HFFc6 (cell line): Measurements from ENCODE around the gene KCNJ10. TPM values are rescaled to one million over a fixed set of nuclear protein-coding genes. Genes with fewer than 3 reads are reported as not detected.

ENCODE experiments used
- DNase-seq: peaks from one replicate; pipeline ENCODE4 v3.0.0-alpha.2; 2018
- H3K27ac Mint-ChIP-seq: 2 replicates; pipeline ENCODE4 v1.8.0; 2020; ENCODE audit warnings: mild to moderate bottlenecking, mixed read lengths
- H3K27me3 Mint-ChIP-seq: 2 replicates; pipeline ENCODE4 v1.8.0; 2021; ENCODE audit warnings: mild to moderate bottlenecking, moderate library complexity, mixed read lengths; ENCODE audit not compliant: insufficient read depth
- H3K36me3 Mint-ChIP-seq: 2 replicates; pipeline ENCODE4 v1.8.0; 2021; ENCODE audit warnings: low read depth, mixed read lengths
- H3K4me1 Mint-ChIP-seq: 2 replicates; pipeline ENCODE4 v1.8.0; 2020; ENCODE audit warnings: low read depth, mixed read lengths
- H3K4me3 Mint-ChIP-seq: 2 replicates; pipeline ENCODE4 v1.8.0; 2020; ENCODE audit warnings: mild to moderate bottlenecking, moderate library complexity, mixed read lengths
- H3K9me3 Mint-ChIP-seq: 2 replicates; pipeline ENCODE4 v1.8.0; 2020; ENCODE audit warnings: mild to moderate bottlenecking, mixed read lengths
- CTCF ChIP-seq: fragments of 200-600 bp; sonication (generic); IDR thresholded peaks from 2 replicates; pipeline ENCODE4 v1.5.0; 2021; ENCODE audit warnings: antibody characterized with exemption, mild to moderate bottlenecking
- total RNA-seq, 6 experiments: library from RNA; stranded (reverse); fragmentation: NEBNext Ultra II Directional; extraction: Animal tissue kit (Norgen Biotek cat#: 25700); gene quantifications; 2 replicates in 1 of 6; 3 replicates in 5 of 6; pipeline ENCODE4 v1.2.3, GENCODE V29; 2021

KCNJ10 gene
- total RNA-seq, 6 experiments from 2014 or later, result not detected

- Mint-ChIP-seq H3K4me1 (peaks cover 15% of the 10 kb centered on the region), H3K27me3 (peaks cover 32% of the 10 kb centered on the region), H3K27ac (no peak overlapping the region), H3K4me3 (peak overlapping the region; percentile 71), H3K36me3 (no peaks in the 10 kb centered on the region), H3K9me3 (no peaks in the 10 kb centered on the region)
- no peak for DNase-seq
- no peak for TF ChIP-seq CTCF
Measured at GRCh38 chr1:160047111-160047991, 22.6 kb downstream of the KCNJ10 start.

GRCh38 chr1:160046494-160047110 lies 23.4 kb downstream of the KCNJ10 start:
- no peaks in the 10 kb centered on the region for H3K9me3 Mint-ChIP-seq
- H3K4me1 Mint-ChIP-seq, result peaks cover 15% of the 10 kb centered on the region
- peak; percentile 86 for TF ChIP-seq CTCF
- H3K27ac Mint-ChIP-seq, result no peak overlapping the region
- peak overlapping the region; percentile 71 for H3K4me3 Mint-ChIP-seq
- peaks cover 27% of the 10 kb centered on the region for H3K27me3 Mint-ChIP-seq
- H3K36me3 Mint-ChIP-seq, result no peaks in the 10 kb centered on the region
- peak; percentile 29 for DNase-seq

GRCh38 chr1:160045653-160046052 lies 24.3 kb downstream of the KCNJ10 start:
- no peaks in the 10 kb centered on the region for H3K9me3 Mint-ChIP-seq
- H3K27ac Mint-ChIP-seq, result no peak overlapping the region
- no peak for TF ChIP-seq CTCF
- H3K27me3 Mint-ChIP-seq, result peaks cover 22% of the 10 kb centered on the region
- H3K36me3 Mint-ChIP-seq, result no peaks in the 10 kb centered on the region
- H3K4me3 Mint-ChIP-seq, result no peak overlapping the region
- peaks cover 15% of the 10 kb centered on the region for H3K4me1 Mint-ChIP-seq
- DNase-seq, result no peak

GRCh38 chr1:160043543-160043942 lies 26.4 kb downstream of the KCNJ10 start:
- DNase-seq, result no peak

GRCh38 chr1:160040476-160040875 lies 29.5 kb downstream of the KCNJ10 start:
- DNase-seq, result no peak
- no peak overlapping the region for H3K27ac Mint-ChIP-seq
- no peaks in the 10 kb centered on the region for H3K9me3 Mint-ChIP-seq
- H3K27me3 Mint-ChIP-seq, result peaks cover 32% of the 10 kb centered on the region
- TF ChIP-seq CTCF, result no peak
- H3K4me3 Mint-ChIP-seq, result no peak overlapping the region
- H3K36me3 Mint-ChIP-seq, result no peaks in the 10 kb centered on the region
- H3K4me1 Mint-ChIP-seq, result no peaks in the 10 kb centered on the region

More at GRCh38 chr1:160043543-160043942, 26.4 kb downstream of the KCNJ10 start:
- H3K27ac Mint-ChIP-seq, result no peak overlapping the region
- no peaks in the 10 kb centered on the region for H3K36me3 Mint-ChIP-seq
- H3K4me1 Mint-ChIP-seq, result peaks cover 11% of the 10 kb centered on the region
- H3K9me3 Mint-ChIP-seq, result no peaks in the 10 kb centered on the region
- TF ChIP-seq CTCF, result no peak
- H3K27me3 Mint-ChIP-seq, result peaks cover 26% of the 10 kb centered on the region
- H3K4me3 Mint-ChIP-seq, result no peak overlapping the region
